NCI-H748 (cell line): ENCODE results near the gene PCF11.
"Not testable (repeated sequence)": the region's sequence is repeated elsewhere in the genome, so short reads cannot be mapped to it uniquely, and the experiment has no call there.

Experiments
- DNase-seq: peaks from one replicate; lab custom pipeline; 2025; ENCODE audit not compliant: unreplicated experiment; lab: John Stamatoyannopoulos, UW

PCF11 gene

GRCh38 chr11:83156996-83157593, at the start of gene PCF11:
PCF11 (plus strand) TSS chr11:83157131; CDS start chr11:83157440, 309 bp downstream.
- no peak for DNase-seq

- DNase-seq: no peak
Measured at GRCh38 chr11:83112886-83113285, 44.0 kb upstream of the PCF11 start.

GRCh38 chr11:83115026-83115425, 41.9 kb upstream of the PCF11 start:
- DNase-seq: no peak

- no peak for DNase-seq
Measured at GRCh38 chr11:83115551-83115950, 41.4 kb upstream of the PCF11 start.

GRCh38 chr11:83116015-83116641, 40.8 kb upstream of the PCF11 start:
- no peak for DNase-seq

GRCh38 chr11:83118814-83119213, 38.1 kb upstream of the PCF11 start:
- DNase-seq: no peak

GRCh38 chr11:83119216-83119615, 37.7 kb upstream of the PCF11 start:
- DNase-seq: no peak

GRCh38 chr11:83120327-83120726, 36.6 kb upstream of the PCF11 start:
- no peak for DNase-seq

- no peak for DNase-seq
Measured at GRCh38 chr11:83122050-83122449, 34.9 kb upstream of the PCF11 start.

GRCh38 chr11:83122766-83123165, 34.2 kb upstream of the PCF11 start:
- no peak for DNase-seq

GRCh38 chr11:83124636-83125424, 32.1 kb upstream of the PCF11 start:
- DNase-seq: no peak

GRCh38 chr11:83125577-83125976, 31.4 kb upstream of the PCF11 start:
- no peak for DNase-seq

- DNase-seq: no peak
Measured at GRCh38 chr11:83127310-83127637, 29.7 kb upstream of the PCF11 start.

- DNase-seq: no peak
Measured at GRCh38 chr11:83132191-83132590, 24.7 kb upstream of the PCF11 start.

GRCh38 chr11:83133266-83133665, 23.7 kb upstream of the PCF11 start:
- not testable (repeated sequence) for DNase-seq

GRCh38 chr11:83139310-83139709, 17.6 kb upstream of the PCF11 start:
- DNase-seq: no peak

GRCh38 chr11:83140691-83141455, 16.1 kb upstream of the PCF11 start:
- no peak for DNase-seq

- DNase-seq: no peak
Measured at GRCh38 chr11:83147895-83148294, 9.0 kb upstream of the PCF11 start.

GRCh38 chr11:83150450-83150849, 6.5 kb upstream of the PCF11 start:
- DNase-seq: no peak

GRCh38 chr11:83151274-83151977, 5.5 kb upstream of the PCF11 start:
- DNase-seq: no peak

GRCh38 chr11:83152264-83152663, 4.7 kb upstream of the PCF11 start:
- DNase-seq: no peak
